Measurements from ENCODE around the gene NAP1L1. TPM values are rescaled to one million over a fixed set of nuclear protein-coding genes. Genes with fewer than 3 reads are reported as not detected.

NAP1L1 gene
- total and polyA plus RNA-seq, 8 donors: 413 to 1,106 (median 934) TPM

GRCh38 chr12:76047060-76047459 is 37.4 kb downstream of the NAP1L1 start:
- H3K36me3 ChIP-seq: peaks cover 0 to 52% of the 10 kb centered on the region in 2 donors

GRCh38 chr12:76043377-76043776 is 41.1 kb downstream of the NAP1L1 start:
- no peak overlapping the region for H3K4me3 ChIP-seq
- peaks cover 0 to 4% of the 10 kb centered on the region in 2 donors for H3K4me1 ChIP-seq
- H3K27me3 ChIP-seq: no peaks in the 10 kb centered on the region
- no peak for DNase-seq
- H3K27ac ChIP-seq: no peak overlapping the region
- ATAC-seq: no peak
- intact Hi-C loops (cut with DNase I): no loop called here
- TF ChIP-seq CTCF (IDR thresholded peaks at IDR 0.05): no peak
- peaks cover 0 to 15% of the 10 kb centered on the region in 2 donors for H3K36me3 ChIP-seq
- no peaks in the 10 kb centered on the region for H3K9me3 ChIP-seq

More at GRCh38 chr12:76047060-76047459, 37.4 kb downstream of the NAP1L1 start:
- peak; percentile 72 for ATAC-seq
- no peak for TF ChIP-seq CTCF (IDR thresholded peaks at IDR 0.05)
- no peak overlapping the region for H3K4me3 ChIP-seq
- H3K27me3 ChIP-seq: no peaks in the 10 kb centered on the region
- no peak overlapping the region for H3K27ac ChIP-seq
- intact Hi-C loops (cut with DNase I): no loop called here
- no peaks in the 10 kb centered on the region for H3K9me3 ChIP-seq
- no peak for DNase-seq
- peaks cover 7 to 10% of the 10 kb centered on the region in 2 donors for H3K4me1 ChIP-seq

GRCh38 chr12:76042147-76042546 is 42.3 kb downstream of the NAP1L1 start:
- DNase-seq (no peak), ATAC-seq (peak; percentile 24)
- H3K4me3 ChIP-seq: no peak overlapping the region
- peaks cover 0 to 9% of the 10 kb centered on the region in 2 donors for H3K36me3 ChIP-seq
- intact Hi-C loops (cut with DNase I): no loop called here
- no peaks in the 10 kb centered on the region for H3K27me3 ChIP-seq
- TF ChIP-seq CTCF (IDR thresholded peaks at IDR 0.05): no peak
- no peak overlapping the region for H3K27ac ChIP-seq
- H3K4me1 ChIP-seq: peaks cover 4 to 6% of the 10 kb centered on the region in 2 donors
- no peaks in the 10 kb centered on the region for H3K9me3 ChIP-seq

- no peak overlapping the region for H3K27ac ChIP-seq
- no peak for TF ChIP-seq CTCF (IDR thresholded peaks at IDR 0.05)
- peak; percentile 66 for ATAC-seq
- intact Hi-C loops (cut with DNase I): no loop called here
- no peaks in the 10 kb centered on the region for H3K9me3 ChIP-seq
- peaks cover 0 to 9% of the 10 kb centered on the region in 2 donors for H3K36me3 ChIP-seq
- no peak for DNase-seq
- no peak overlapping the region for H3K4me3 ChIP-seq
- H3K27me3 ChIP-seq: no peaks in the 10 kb centered on the region
- H3K4me1 ChIP-seq: peaks cover 3 to 11% of the 10 kb centered on the region in 2 donors
Observed at GRCh38 chr12:76041406-76041805, 43.1 kb downstream of the NAP1L1 start.

- H3K4me1 ChIP-seq: peaks cover 0 to 11% of the 10 kb centered on the region in 2 donors
- DNase-seq (no peak), ATAC-seq (no peak)
- peaks cover 0 to 9% of the 10 kb centered on the region in 2 donors for H3K36me3 ChIP-seq
- no peak for TF ChIP-seq CTCF (IDR thresholded peaks at IDR 0.05)
- intact Hi-C loops (cut with DNase I): no loop called here
- no peaks in the 10 kb centered on the region for H3K27me3 ChIP-seq
- H3K9me3 ChIP-seq: no peaks in the 10 kb centered on the region
- H3K27ac ChIP-seq: no peak overlapping the region
- H3K4me3 ChIP-seq: no peak overlapping the region
Observed at GRCh38 chr12:76040461-76040860, 44.0 kb downstream of the NAP1L1 start.

Measured in left lung (tissue), 10 donors.